Hepatocyte (in vitro differentiated cells): ENCODE results near the gene F2R. TPM values are rescaled to one million over a fixed set of nuclear protein-coding genes. Genes with fewer than 3 reads are reported as not detected.

Experiments
- DNase-seq: peaks from one replicate; pipeline ENCODE4 v3.0.0-alpha.2; 2016; ENCODE audit warnings: low spot score
- H2AFZ ChIP-seq: fragments of 200-600 bp; sonication (generic); 2 replicates; pipeline ENCODE4 v1.6.0; 2016; ENCODE audit warnings: antibody characterized with exemption, mild to moderate bottlenecking
- H3K27ac ChIP-seq: fragments of 200-600 bp; sonication (generic); 2 replicates; pipeline ENCODE4 v1.5.1; 2016; ENCODE audit warnings: mild to moderate bottlenecking
- H3K27me3 ChIP-seq: fragments of 200-600 bp; sonication (generic); 2 replicates; pipeline ENCODE4 v1.6.1; 2016
- H3K36me3 ChIP-seq: fragments of 200-600 bp; sonication (generic); replicated peaks from 2 replicates; pipeline ENCODE4 v1.5.1; 2016; ENCODE audit warnings: low read depth; ENCODE audit not compliant: insufficient read depth
- H3K4me1 ChIP-seq: fragments of 200-600 bp; sonication (generic); 2 replicates; pipeline ENCODE4 v1.5.1; 2016; ENCODE audit warnings: mild to moderate bottlenecking, moderate library complexity; ENCODE audit not compliant: insufficient read depth
- H3K4me2 ChIP-seq: fragments of 200-600 bp; sonication (generic); 2 replicates; pipeline ENCODE4 v1.6.0; 2016
- H3K4me3 ChIP-seq: fragments of 200-600 bp; sonication (generic); 2 replicates; pipeline ENCODE4 v1.5.1; 2016; ENCODE audit warnings: mild to moderate bottlenecking
- H3K79me2 ChIP-seq: fragments of 200-600 bp; sonication (generic); 2 replicates; pipeline ENCODE4 v1.6.0; 2017; ENCODE audit warnings: mild to moderate bottlenecking
- H3K9me2 ChIP-seq: fragments of 200-600 bp; sonication (generic); replicated peaks from 2 replicates; pipeline ENCODE4 v1.6.0; 2017; ENCODE audit warnings: mild to moderate bottlenecking; ENCODE audit not compliant: insufficient read depth
- H3K9me3 ChIP-seq: fragments of 200-600 bp; sonication (generic); 2 replicates; pipeline ENCODE4 v1.5.1; 2016; ENCODE audit warnings: low read depth, mild to moderate bottlenecking
- H4K20me1 ChIP-seq: fragments of 200-600 bp; sonication (generic); 2 replicates; pipeline ENCODE4 v1.6.0; 2016; ENCODE audit warnings: mild to moderate bottlenecking; ENCODE audit not compliant: insufficient read depth, poor library complexity, severe bottlenecking
- CTCF ChIP-seq: fragments of 200-600 bp; sonication (generic); IDR thresholded peaks from 2 replicates; pipeline ENCODE4 v1.5.1; 2016; ENCODE audit warnings: antibody characterized with exemption, mild to moderate bottlenecking; ENCODE audit not compliant: poor library complexity
- EZH2 ChIP-seq: fragments of 200-600 bp; sonication (generic); IDR thresholded peaks from 2 replicates; pipeline ENCODE4 v1.6.1; 2016; ENCODE audit warnings: antibody characterized with exemption, mild to moderate bottlenecking, borderline replicate concordance
- EZH2phosphoT487 ChIP-seq: fragments of 200-600 bp; sonication (generic); IDR thresholded peaks from one replicate; pipeline ENCODE4 v1.6.1; 2018; ENCODE audit warnings: antibody characterized with exemption, mild to moderate bottlenecking, low read depth, moderate library complexity; ENCODE audit not compliant: unreplicated experiment, severe bottlenecking
- WGBS: methylation state at CpG from one replicate; pipeline ENCODE4 v1.1.6; 2016; ENCODE audit warnings: low lambda C conversion rate; ENCODE audit errors: missing lambda C conversion rate; 5-methylcytosine and 5-hydroxymethylcytosine counted together
- polyA plus RNA-seq: library from polyadenylated mRNA; unstranded; fragments of >200 nt; fragmentation: Nextera tagmentation; extraction: Ambion mirVana; gene quantifications from 2 replicates; pipeline ENCODE4 v1.2.1, GENCODE V29; 2016
- total RNA-seq: library from RNA; depleted of rRNA; stranded (reverse); fragments of >200 nt; gene quantifications from 2 replicates; pipeline ENCODE4 v1.2.3, GENCODE V29; 2014

The F2R gene
- total and polyA plus RNA-seq, 2 experiments from 2014 or later: 27.1 to 48.1 TPM

- no peaks in the 10 kb centered on the region for H3K9me3 ChIP-seq
- H3K4me2 ChIP-seq: no peak overlapping the region
- H3K4me1 ChIP-seq: no peaks in the 10 kb centered on the region
- no peak for DNase-seq
- peaks cover 8% of the 10 kb centered on the region for H3K27me3 ChIP-seq
- H2AFZ ChIP-seq: no peak overlapping the region
- TF ChIP-seq EZH2: no peak
- no peak for TF ChIP-seq CTCF
- TF ChIP-seq EZH2phosphoT487: no peak
- no peaks in the 10 kb centered on the region for H4K20me1 ChIP-seq
- H3K36me3 ChIP-seq: no peaks in the 10 kb centered on the region
- 95% methylated on average over 4 of the region's 4 CpGs for WGBS
- H3K4me3 ChIP-seq: no peak overlapping the region
- H3K9me2 ChIP-seq: no peaks in the 10 kb centered on the region
- H3K79me2 ChIP-seq: no peaks in the 10 kb centered on the region
- no peak overlapping the region for H3K27ac ChIP-seq
Measured at GRCh38 chr5:76710991-76711390, 4.9 kb upstream of the F2R start.

GRCh38 chr5:76714751-76715485, 1.0 kb upstream of the F2R start:
- peak; percentile 49 for DNase-seq
- H3K27me3 ChIP-seq: peaks cover 8% of the 10 kb centered on the region
- WGBS: 30% methylated on average over 50 of the region's 52 CpGs

GRCh38 chr5:76715486-76715735, 515 bp upstream of the F2R start:
- Histone ChIP-seq H3K9me3 (no peaks in the 10 kb centered on the region), H4K20me1 (no peaks in the 10 kb centered on the region), H2AFZ (peak overlapping the region; percentile 90), H3K4me2 (peak overlapping the region; percentile 94), H3K27ac (peak overlapping the region; percentile 81), H3K79me2 (peaks cover 41% of the 10 kb centered on the region), H3K9me2 (no peaks in the 10 kb centered on the region), H3K27me3 (peaks cover 8% of the 10 kb centered on the region), H3K4me3 (peak overlapping the region; percentile 100), H3K36me3 (no peaks in the 10 kb centered on the region), H3K4me1 (peaks cover 4% of the 10 kb centered on the region)
- WGBS: 2% methylated on average over 14 of the region's 14 CpGs
- TF ChIP-seq EZH2 (no peak), EZH2phosphoT487 (no peak), CTCF (no peak)
- DNase-seq: no peak

More at GRCh38 chr5:76714751-76715485, 1.0 kb upstream of the F2R start:
- Histone ChIP-seq H3K4me2 (peak overlapping the region; percentile 94), H3K4me3 (peak overlapping the region; percentile 4), H3K9me3 (no peaks in the 10 kb centered on the region), H4K20me1 (no peaks in the 10 kb centered on the region), H3K9me2 (no peaks in the 10 kb centered on the region), H2AFZ (peak overlapping the region; percentile 90), H3K36me3 (no peaks in the 10 kb centered on the region), H3K27ac (no peak overlapping the region), H3K4me1 (peaks cover 4% of the 10 kb centered on the region), H3K79me2 (peaks cover 36% of the 10 kb centered on the region)
- no peak for TF ChIP-seq EZH2
- TF ChIP-seq EZH2phosphoT487: no peak
- TF ChIP-seq CTCF: no peak
